ENCODE results near the gene PCDHGC4.

Gene PCDHGC4

GRCh38 chr5:141532726-141533125 lies 47.9 kb downstream of the PCDHGC4 start:
- DNase-seq = no peak

- no peak for DNase-seq
Observed at GRCh38 chr5:141533897-141534296, 49.1 kb downstream of the PCDHGC4 start.

GRCh38 chr5:141534492-141535213 lies 49.8 kb downstream of the PCDHGC4 start:
- DNase-seq = no peak
